ENCODE data around the gene F12.
A peak's percentile ranks its signal among the peaks of the same experiment; 100 is the strongest.

The F12 gene

DNA sequence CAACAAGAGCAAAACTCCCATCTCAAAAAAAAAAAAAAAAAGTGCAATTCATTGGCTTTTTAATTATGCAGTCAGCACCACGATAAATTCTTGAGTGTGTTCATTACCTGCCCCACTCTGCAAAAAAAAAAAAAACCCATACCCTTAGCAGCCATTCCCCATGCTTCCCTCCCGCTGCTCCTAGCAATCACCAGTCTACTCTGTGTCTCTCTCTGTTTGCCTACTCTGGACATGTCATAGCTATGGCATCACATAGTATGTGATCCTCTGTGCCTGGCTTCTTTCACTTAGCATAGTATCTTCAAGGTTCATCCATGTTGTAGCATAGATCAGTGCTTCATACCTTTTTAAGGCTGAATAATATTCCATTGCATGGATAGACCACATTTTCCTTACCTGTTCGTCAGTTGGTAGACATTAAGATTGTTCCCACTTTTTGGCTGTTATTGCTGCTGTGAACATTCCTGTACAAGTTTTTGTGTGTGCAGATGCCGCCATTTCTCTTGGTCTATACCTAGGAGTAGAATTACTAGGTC lies 30.2 kb upstream of the F12 start:
- Histone ChIP-seq H3K27ac (replicated peaks) (no peak overlapping the region), H3K27me3 (ENCODE audit: insufficient read depth, poor library complexity, severe bottlenecking) (no peaks in the 10 kb centered on the region), H3K4me3 (replicated peaks; ENCODE audit: insufficient read depth, low read length) (no peak overlapping the region)
- DNase-seq (ENCODE audit: low read depth in 1 of 2, low spot score in 1 of 2), result no peak
- TF ChIP-seq, protein P1, sequence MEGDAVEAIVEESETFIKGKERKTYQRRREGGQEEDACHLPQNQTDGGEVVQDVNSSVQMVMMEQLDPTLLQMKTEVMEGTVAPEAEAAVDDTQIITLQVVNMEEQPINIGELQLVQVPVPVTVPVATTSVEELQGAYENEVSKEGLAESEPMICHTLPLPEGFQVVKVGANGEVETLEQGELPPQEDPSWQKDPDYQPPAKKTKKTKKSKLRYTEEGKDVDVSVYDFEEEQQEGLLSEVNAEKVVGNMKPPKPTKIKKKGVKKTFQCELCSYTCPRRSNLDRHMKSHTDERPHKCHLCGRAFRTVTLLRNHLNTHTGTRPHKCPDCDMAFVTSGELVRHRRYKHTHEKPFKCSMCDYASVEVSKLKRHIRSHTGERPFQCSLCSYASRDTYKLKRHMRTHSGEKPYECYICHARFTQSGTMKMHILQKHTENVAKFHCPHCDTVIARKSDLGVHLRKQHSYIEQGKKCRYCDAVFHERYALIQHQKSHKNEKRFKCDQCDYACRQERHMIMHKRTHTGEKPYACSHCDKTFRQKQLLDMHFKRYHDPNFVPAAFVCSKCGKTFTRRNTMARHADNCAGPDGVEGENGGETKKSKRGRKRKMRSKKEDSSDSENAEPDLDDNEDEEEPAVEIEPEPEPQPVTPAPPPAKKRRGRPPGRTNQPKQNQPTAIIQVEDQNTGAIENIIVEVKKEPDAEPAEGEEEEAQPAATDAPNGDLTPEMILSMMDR (IDR thresholded peaks at IDR 0.05; ENCODE audit: insufficient read depth, low read length), result no peak
- TF ChIP-seq GABPA (IDR thresholded peaks at IDR 0.05; ENCODE audit: low read depth), result no peak
- no peak for TF ChIP-seq SPI1 (IDR thresholded peaks at IDR 0.05; ENCODE audit: borderline replicate concordance, low read depth)
- no peak for TF ChIP-seq POLR2AphosphoS5 (IDR thresholded peaks at IDR 0.05; ENCODE audit: low read depth)
- TF ChIP-seq, protein P2, sequence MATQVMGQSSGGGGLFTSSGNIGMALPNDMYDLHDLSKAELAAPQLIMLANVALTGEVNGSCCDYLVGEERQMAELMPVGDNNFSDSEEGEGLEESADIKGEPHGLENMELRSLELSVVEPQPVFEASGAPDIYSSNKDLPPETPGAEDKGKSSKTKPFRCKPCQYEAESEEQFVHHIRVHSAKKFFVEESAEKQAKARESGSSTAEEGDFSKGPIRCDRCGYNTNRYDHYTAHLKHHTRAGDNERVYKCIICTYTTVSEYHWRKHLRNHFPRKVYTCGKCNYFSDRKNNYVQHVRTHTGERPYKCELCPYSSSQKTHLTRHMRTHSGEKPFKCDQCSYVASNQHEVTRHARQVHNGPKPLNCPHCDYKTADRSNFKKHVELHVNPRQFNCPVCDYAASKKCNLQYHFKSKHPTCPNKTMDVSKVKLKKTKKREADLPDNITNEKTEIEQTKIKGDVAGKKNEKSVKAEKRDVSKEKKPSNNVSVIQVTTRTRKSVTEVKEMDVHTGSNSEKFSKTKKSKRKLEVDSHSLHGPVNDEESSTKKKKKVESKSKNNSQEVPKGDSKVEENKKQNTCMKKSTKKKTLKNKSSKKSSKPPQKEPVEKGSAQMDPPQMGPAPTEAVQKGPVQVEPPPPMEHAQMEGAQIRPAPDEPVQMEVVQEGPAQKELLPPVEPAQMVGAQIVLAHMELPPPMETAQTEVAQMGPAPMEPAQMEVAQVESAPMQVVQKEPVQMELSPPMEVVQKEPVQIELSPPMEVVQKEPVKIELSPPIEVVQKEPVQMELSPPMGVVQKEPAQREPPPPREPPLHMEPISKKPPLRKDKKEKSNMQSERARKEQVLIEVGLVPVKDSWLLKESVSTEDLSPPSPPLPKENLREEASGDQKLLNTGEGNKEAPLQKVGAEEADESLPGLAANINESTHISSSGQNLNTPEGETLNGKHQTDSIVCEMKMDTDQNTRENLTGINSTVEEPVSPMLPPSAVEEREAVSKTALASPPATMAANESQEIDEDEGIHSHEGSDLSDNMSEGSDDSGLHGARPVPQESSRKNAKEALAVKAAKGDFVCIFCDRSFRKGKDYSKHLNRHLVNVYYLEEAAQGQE (IDR thresholded peaks at IDR 0.05; ENCODE audit: insufficient replicate concordance, low read depth), result no peak

DNA sequence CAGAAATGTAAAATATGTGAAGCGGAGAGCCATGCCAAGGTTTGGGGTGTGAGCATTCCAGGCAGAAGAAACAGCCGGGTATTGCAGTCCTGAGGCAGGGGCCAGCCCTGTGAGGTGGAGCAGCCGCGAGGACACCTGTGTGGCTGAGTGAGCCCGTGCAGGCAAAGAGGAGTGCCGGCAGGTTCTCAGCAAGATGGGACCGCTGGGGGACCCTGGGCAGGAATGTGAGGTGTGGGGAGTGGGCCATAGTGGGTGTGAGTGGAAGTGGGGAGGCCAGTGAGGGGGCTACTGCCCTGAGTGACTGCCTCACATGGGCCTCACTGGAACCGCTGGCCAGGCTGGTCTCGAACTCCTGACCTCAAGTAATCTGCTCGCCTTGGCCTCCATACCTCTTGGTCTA lies 29.1 kb upstream of the F12 start:
- peak in 1 of 2 experiments; percentile 1 for DNase-seq (ENCODE audit: low read depth in 1 of 2, low spot score in 1 of 2)
- Histone ChIP-seq H3K27me3 (ENCODE audit: insufficient read depth, poor library complexity, severe bottlenecking) (no peaks in the 10 kb centered on the region), H3K27ac (replicated peaks) (no peak overlapping the region), H3K4me3 (replicated peaks; ENCODE audit: insufficient read depth, low read length) (no peak overlapping the region)
- peak; percentile 80 for TF ChIP-seq POLR2AphosphoS5 (IDR thresholded peaks at IDR 0.05; ENCODE audit: low read depth)
- TF ChIP-seq, protein P1 (IDR thresholded peaks at IDR 0.05; ENCODE audit: insufficient read depth, low read length), result no peak

DNA sequence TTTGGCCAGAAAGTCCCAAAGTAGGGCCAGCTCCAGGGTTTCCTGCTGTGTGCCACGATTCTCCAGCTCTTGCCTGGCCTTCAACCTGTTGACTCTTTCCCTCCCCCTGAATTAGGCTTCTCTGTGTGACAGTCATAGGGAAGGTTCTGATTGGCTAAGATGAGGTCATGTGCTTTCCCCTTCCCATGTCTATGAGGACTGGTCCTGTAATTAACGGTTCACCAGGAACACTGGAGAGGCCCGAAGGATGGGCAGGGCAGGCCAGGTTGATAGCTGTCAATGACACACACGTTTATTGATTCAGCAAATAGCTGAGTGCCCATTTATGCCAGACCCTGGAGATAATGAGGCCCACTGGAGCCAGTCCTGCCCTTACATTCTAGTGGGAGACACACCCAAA lies 28.3 kb upstream of the F12 start:
- TF ChIP-seq SPI1 (IDR thresholded peaks at IDR 0.05; ENCODE audit: borderline replicate concordance, low read depth) (no peak), GABPA (IDR thresholded peaks at IDR 0.05; ENCODE audit: low read depth) (no peak), POLR2AphosphoS5 (IDR thresholded peaks at IDR 0.05; ENCODE audit: low read depth) (no peak)
- TF ChIP-seq, protein P1 (IDR thresholded peaks at IDR 0.05; ENCODE audit: insufficient read depth, low read length), result no peak
- TF ChIP-seq, protein P2 (IDR thresholded peaks at IDR 0.05; ENCODE audit: insufficient replicate concordance, low read depth), result no peak
- Histone ChIP-seq H3K27ac (replicated peaks) (no peak overlapping the region), H3K4me3 (replicated peaks; ENCODE audit: insufficient read depth, low read length) (no peak overlapping the region), H3K27me3 (ENCODE audit: insufficient read depth, poor library complexity, severe bottlenecking) (no peaks in the 10 kb centered on the region)
- peak in 1 of 2 experiments; percentile 55 for DNase-seq (ENCODE audit: low read depth in 1 of 2, low spot score in 1 of 2)

All from HL-60 (cell line).